Aorta (tissue), 5 donors: ENCODE data around the gene VPS13C. TPM values are rescaled to one million over a fixed set of nuclear protein-coding genes. Genes with fewer than 3 reads are reported as not detected.
A peak's percentile ranks its signal among the peaks of the same experiment; 100 is the strongest.

Experiments used
- ATAC-seq: fragments of 200-7000 bp; cut with Tn5 transposase; one replicate; pipeline ENCODE4 v1.9.1; 2022; ENCODE audit warnings: moderate library complexity; ENCODE audit not compliant: low FRiP score
- DNase-seq, 2 donors: peaks; one replicate each; pipeline ENCODE4 v3.0.0-alpha.2; 2020
- H3K27ac ChIP-seq, 2 donors: one replicate each; pipeline ENCODE4 v1.5.1; 2013; ENCODE audit warnings: low read length in 2 of 2, mild to moderate bottlenecking in 2 of 2, moderate library complexity in 2 of 2, control low read depth in 1 of 2, inconsistent platforms in 1 of 2, low read depth in 1 of 2
- H3K27me3 ChIP-seq, 2 donors: one replicate each; pipeline ENCODE4 v1.6.1; 2013; ENCODE audit warnings: control low read depth in 1 of 2, low read length in 1 of 2, mild to moderate bottlenecking in 1 of 2, moderate library complexity in 1 of 2; ENCODE audit not compliant: insufficient read depth in 2 of 2, control insufficient read depth in 1 of 2
- H3K36me3 ChIP-seq, 2 donors: one replicate each; pipeline ENCODE4 v1.6.1; 2013; ENCODE audit warnings: control low read depth in 1 of 2, low read length in 1 of 2, mild to moderate bottlenecking in 1 of 2; ENCODE audit not compliant: insufficient read depth in 2 of 2, control insufficient read depth in 1 of 2
- H3K4me1 ChIP-seq, 2 donors: one replicate each; pipeline ENCODE4 v1.6.1; 2013; ENCODE audit warnings: low read length in 2 of 2, control low read depth in 1 of 2, mild to moderate bottlenecking in 1 of 2, moderate library complexity in 1 of 2; ENCODE audit not compliant: insufficient read depth in 2 of 2, control insufficient read depth in 1 of 2
- H3K4me3 ChIP-seq, 2 donors: one replicate each; pipeline ENCODE4 v1.5.1; 2013; ENCODE audit warnings: low read length in 2 of 2, control low read depth in 1 of 2, mild to moderate bottlenecking in 1 of 2
- H3K9me3 ChIP-seq: one replicate; pipeline ENCODE4 v1.6.1; 2013; ENCODE audit warnings: mild to moderate bottlenecking, low read length; ENCODE audit not compliant: control insufficient read depth
- WGBS, 2 donors: extraction: QIAGEN DNeasy Blood & Tissue Kit; methylation state at CpG; one replicate each; pipeline ENCODE4 v1.1.7; 2013; 5-methylcytosine and 5-hydroxymethylcytosine counted together
- intact Hi-C, 2 donors: fragments of 100-400 bp; cut with DNase I; formaldehyde crosslinking; loops; one replicate each; pipeline versions ENCODE4 v1.14.2 to v1.15.0; 2022
- polyA plus RNA-seq, 2 donors: library from polyadenylated mRNA; stranded (reverse); fragments of 200-250 nt; gene quantifications; one replicate each; pipeline ENCODE4 v1.2.3, GENCODE V29; 2013
- total RNA-seq, 2 donors: library from RNA; stranded (reverse); fragmentation: NEBNext Ultra II Directional; extraction: Animal tissue kit (Norgen Biotek cat#: 25700); gene quantifications; one replicate each; pipeline ENCODE4 v1.2.1, GENCODE V29; 2021
- donor health status: healthy with polysubstance abuse.
- donor health status: Bipolar disorder and iron deficiency.
- donor health status: DM: no; HTN: no; CAD: no.
- donor health status: DM: no; HTN: no; CAD: no.
- donor health status: DM: yes; HTN: yes; CAD: no.

VPS13C gene
- total and polyA plus RNA-seq, 4 donors: 3.1 to 123 (median 60.6) TPM

DNA sequence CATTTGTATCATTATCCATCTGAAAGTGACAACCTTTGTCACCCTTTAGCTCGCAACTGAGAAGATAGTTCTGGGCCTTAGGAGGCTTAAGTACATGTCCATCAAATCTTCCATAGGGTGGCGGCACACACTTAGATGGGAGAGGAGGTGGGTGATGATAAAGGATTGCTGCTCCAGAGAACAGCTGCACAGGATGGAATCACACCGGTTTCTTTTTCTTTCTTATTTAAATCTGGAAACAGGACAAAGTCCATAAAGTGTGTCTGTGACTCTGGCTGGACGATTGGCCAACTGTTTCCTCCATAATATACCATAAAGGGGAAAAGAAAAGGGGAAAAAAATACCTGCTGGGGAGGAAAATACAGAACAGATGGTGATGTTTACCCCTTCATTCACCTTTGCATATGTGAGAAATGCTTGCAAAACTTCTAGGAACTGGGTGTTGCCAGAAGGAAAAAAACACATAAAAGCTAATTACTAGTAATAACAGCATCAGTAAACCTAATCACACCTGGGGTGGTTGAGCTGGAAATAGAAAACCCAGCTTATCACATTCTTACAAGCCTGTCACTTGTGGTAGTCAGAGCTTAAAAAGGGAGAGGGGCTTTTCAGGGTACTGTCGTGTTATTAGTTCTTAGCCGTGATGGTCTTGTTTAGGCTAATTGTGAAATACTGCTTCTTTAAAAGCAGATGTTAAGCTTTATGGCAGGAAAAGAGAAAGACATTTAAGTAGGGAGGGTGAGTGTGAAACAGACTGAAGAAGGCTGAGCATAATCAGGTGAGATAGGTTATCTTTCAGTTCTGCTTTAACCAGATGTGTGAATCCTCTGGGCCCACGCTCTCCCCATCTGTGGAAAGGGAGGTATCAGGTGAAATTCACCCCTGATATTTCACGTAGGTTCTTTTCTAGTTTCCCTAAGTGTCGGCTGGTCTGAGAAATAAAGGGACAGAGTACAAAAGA is 23.2 kb upstream of the VPS13C start:
- Histone ChIP-seq H3K9me3 (no peaks in the 10 kb centered on the region), H3K27ac (no peak overlapping the region), H3K4me3 (no peak overlapping the region), H3K36me3 (no peaks in the 10 kb centered on the region), H3K27me3 (no peaks in the 10 kb centered on the region), H3K4me1 (no peaks in the 10 kb centered on the region)
- DNase-seq (no peak), ATAC-seq (no peak)
- whole genome bisulfite sequencing, 2 donors: 78 to 81% methylated on average over 9 of the region's 9 CpGs
- intact Hi-C loops: no loop called here

DNA sequence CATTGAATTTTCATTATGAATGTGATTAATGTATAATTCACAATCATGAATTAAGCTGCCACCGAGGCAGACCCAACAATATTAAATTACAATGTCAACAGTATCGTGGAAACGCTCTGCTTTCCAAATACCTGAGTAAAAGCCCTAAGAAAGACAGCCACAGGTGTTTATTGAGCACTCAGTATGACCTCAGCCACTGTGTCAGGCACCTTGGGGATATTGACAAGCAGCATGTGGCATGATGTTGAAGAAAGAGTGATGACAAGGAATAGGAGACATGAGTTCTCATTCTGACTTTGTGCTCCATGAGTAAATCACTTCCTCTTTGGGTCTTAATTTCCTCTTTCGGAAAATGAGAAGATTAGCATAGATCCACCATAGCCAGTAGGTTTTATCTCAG is 19.3 kb upstream of the VPS13C start:
- no peak overlapping the region for H3K27ac ChIP-seq
- H3K36me3 ChIP-seq: no peaks in the 10 kb centered on the region
- DNase-seq (no peak), ATAC-seq (no peak)
- WGBS, 2 donors: 72 to 77% methylated on average over 4 of the region's 4 CpGs
- no peak overlapping the region for H3K4me3 ChIP-seq
- no peaks in the 10 kb centered on the region for H3K9me3 ChIP-seq
- no peaks in the 10 kb centered on the region for H3K27me3 ChIP-seq
- H3K4me1 ChIP-seq: no peaks in the 10 kb centered on the region
- intact Hi-C loops: loop anchor here (10.0 kb wide), 2 partner anchors 175 to 225 kb away; no protein-coding TSS in a partner anchor

DNA sequence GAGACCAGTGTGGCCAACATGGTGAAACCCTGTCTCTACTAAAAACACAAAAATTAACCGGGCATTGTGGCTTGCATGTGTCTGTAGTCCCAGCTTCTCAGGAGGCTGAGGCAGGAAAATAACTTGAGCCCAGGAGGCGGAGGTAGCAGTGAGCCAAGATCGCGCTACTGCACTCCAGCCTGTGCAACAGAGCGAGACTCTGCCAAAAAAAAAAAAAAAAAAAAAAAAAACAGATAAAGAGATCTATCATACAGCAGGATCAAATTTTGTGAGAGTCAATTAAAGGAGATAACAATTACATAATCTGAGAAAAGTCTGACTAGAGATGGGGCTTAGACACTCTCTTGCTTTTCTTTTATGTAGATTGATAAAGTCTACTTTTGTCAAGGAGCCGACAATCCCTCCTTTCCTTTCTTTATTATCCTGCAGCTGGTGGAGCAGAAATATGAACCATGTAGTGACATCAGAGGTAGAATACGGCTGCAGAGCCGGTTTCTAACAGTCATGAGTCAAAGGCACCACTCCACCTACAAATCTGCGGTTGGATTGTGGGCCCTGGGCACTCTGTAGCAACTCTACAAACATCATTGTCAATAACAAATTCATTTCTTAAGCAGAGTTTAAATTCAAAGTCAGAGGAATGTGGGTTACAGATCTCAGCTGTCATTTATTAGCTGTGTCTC is 15.5 kb upstream of the VPS13C start:
- no peaks in the 10 kb centered on the region for H3K4me1 ChIP-seq
- no peaks in the 10 kb centered on the region for H3K27me3 ChIP-seq
- no peaks in the 10 kb centered on the region for H3K36me3 ChIP-seq
- DNase-seq (no peak), ATAC-seq (no peak)
- no peak overlapping the region for H3K27ac ChIP-seq
- WGBS, 2 donors: 82 to 84% methylated on average over 9 of the region's 9 CpGs
- no peaks in the 10 kb centered on the region for H3K9me3 ChIP-seq
- H3K4me3 ChIP-seq: no peak overlapping the region
- intact Hi-C loops: loop anchor here (10.0 kb wide), 2 partner anchors 179 to 229 kb away; no protein-coding TSS in a partner anchor

DNA sequence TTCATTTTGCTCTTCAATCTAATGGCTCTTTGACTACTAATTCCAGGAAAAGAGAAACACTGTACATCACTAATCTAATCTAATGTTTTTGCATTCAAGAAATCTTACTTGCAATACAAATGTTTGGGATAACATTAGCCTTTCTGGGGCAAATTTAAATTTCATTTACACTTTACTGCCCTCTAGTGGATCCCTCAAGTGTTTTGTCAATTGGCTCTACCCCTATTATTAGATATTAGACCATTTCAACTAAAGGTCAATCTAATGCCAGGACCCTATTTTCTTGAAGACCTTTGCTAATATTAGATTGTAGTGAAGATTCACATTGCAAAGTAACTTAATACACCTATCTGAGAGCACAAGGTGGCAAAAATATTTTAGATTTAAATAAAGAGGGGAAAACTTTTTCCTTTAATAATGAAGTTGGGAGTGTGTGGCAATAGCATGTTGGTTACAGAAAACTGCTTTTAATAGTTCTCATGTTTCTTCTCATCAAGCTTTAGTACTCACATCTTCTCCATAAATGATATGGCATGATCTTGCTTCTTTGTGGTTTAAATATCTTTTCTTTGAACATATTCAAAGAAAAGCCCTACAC is 11.6 kb upstream of the VPS13C start:
- no peak for DNase-seq
- no peaks in the 10 kb centered on the region for H3K36me3 ChIP-seq
- no peaks in the 10 kb centered on the region for H3K27me3 ChIP-seq
- intact Hi-C loops: loop anchor here (10.0 kb wide), 2 partner anchors 183 to 233 kb away; no protein-coding TSS in a partner anchor
- no peak overlapping the region for H3K27ac ChIP-seq
- no peaks in the 10 kb centered on the region for H3K4me1 ChIP-seq
- peak; percentile 53 for ATAC-seq
- H3K4me3 ChIP-seq: no peak overlapping the region
- no peaks in the 10 kb centered on the region for H3K9me3 ChIP-seq

DNA sequence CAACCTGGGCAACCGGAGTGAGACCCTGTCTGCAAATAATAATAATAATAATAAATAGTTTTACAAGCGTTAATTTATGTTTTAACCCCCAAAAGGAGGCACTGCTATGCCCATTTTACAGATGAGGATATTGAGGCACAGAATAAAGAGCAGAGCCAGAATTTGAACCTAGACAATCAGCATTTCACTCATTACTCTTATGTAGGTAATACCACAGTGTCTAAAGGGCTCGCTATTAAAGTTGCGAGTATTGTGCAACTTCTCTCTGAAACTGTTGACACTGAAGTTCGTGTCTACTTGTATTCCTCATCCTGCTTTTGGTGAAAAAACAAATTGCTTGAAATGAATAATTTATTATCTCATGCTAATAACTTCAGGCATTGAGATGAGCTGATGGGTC is 9.3 kb upstream of the VPS13C start:
- no peak overlapping the region for H3K4me3 ChIP-seq
- H3K27ac ChIP-seq: no peak overlapping the region
- H3K4me1 ChIP-seq: no peaks in the 10 kb centered on the region
- ATAC-seq (no peak), DNase-seq (no peak)
- no peaks in the 10 kb centered on the region for H3K9me3 ChIP-seq
- no peaks in the 10 kb centered on the region for H3K27me3 ChIP-seq
- intact Hi-C loops: no loop called here
- 89 to 90% methylated on average over 5 of the region's 5 CpGs for WGBS, 2 donors
- H3K36me3 ChIP-seq: no peaks in the 10 kb centered on the region

DNA sequence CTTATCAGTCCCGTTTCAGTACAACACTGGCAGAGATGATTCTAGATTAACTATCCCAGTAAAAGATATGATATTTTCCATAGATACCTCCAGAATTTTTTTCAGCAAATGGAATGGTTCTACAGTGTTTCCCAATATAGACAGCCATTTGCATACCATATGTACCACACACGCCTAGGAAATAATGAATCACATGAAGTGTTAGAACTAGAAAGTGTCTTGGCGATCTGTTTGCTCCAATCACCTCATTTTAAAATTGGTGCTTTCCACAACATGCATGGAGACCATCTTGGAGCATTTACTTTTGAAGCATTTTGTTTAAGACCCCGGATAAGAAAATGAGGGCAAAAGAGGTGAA is 8.5 kb upstream of the VPS13C start:
- Histone ChIP-seq H3K27me3 (no peaks in the 10 kb centered on the region), H3K9me3 (no peaks in the 10 kb centered on the region), H3K27ac (no peak overlapping the region), H3K36me3 (no peaks in the 10 kb centered on the region), H3K4me1 (no peaks in the 10 kb centered on the region), H3K4me3 (peak overlapping the region in 1 of 2 donors; percentile 48)
- WGBS, 2 donors: 49 to 53% methylated on average over 4 of the region's 4 CpGs
- ATAC-seq (no peak), DNase-seq (no peak)
- intact Hi-C loops: no loop called here

DNA sequence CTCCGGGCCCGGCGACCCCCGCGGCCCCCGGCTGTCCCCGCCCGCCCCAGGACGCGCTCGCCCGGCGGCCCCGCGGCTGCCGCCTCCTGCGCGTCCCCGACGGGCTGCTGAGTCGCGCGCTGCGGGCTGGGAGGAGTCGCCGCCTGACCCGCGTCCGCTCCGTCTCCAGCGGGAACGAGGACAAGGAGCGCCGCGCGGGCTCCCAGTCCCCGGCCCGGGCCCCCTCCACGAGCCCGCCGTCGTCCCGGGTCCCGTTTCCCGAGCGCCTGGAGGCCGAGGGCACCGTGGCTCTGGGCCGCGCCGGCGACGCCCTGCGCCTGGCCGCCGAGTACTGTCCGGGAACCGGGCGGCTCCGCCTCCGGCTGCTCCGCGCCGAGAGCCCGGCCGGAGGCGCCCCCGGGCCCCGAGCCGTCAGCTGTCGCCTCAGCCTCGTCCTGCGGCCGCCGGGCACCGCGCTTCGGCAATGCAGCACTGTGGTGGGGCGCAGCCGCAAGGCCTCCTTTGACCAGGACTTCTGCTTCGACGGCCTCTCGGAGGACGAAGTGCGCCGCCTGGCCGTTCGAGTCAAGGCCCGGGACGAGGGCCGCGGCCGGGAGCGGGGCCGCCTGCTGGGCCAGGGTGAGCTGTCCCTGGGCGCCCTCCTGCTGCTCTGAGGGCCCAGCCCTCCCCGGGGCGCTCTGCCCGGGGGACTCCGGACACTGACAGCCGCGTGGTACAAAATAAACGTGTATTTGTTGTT is 8.0 kb upstream of the VPS13C start:
- Histone ChIP-seq H3K27me3 (no peaks in the 10 kb centered on the region), H3K27ac (no peak overlapping the region), H3K4me1 (no peaks in the 10 kb centered on the region), H3K4me3 (peak overlapping the region; percentile 48 to 70), H3K36me3 (no peaks in the 10 kb centered on the region), H3K9me3 (no peaks in the 10 kb centered on the region)
- intact Hi-C loops: no loop called here
- DNase-seq (peak; percentile 75 to 86), ATAC-seq (peak; percentile 66)
- 1 to 2% methylated on average over 66 to 103 of the region's 103 CpGs for WGBS, 2 donors

DNA sequence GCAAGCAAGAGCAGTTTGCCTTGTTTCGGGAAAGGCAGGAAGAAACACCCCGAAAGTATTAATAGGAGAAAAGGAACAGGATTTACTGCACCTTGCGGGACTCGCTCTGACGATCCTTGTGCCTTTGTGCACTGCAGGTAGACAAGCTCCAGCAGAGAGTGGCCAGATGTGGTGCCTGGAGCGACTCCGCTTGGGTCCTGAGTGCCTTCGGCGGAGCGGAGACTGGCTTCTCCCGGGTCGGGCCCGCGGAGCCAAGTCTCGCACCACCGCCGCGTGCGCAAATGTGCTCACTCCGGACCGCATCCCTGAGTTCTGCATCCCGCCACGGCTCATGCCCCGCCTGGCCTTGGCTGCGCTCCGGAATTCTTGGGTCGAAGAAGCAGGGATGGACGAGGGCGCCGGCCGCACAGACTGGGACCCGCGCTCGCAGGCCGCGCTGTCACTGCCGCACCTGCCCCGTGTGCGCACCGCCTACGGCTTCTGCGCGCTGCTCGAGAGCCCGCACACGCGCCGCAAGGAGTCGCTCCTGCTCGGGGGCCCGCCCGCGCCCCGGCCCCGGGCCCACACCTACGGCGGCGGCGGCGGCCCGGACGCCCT is 7.3 kb upstream of the VPS13C start:
- WGBS, 2 donors: 1 to 2% methylated on average over 41 to 62 of the region's 62 CpGs
- Histone ChIP-seq H3K9me3 (no peaks in the 10 kb centered on the region), H3K27ac (no peak overlapping the region), H3K4me3 (peak overlapping the region; percentile 48 to 70), H3K27me3 (no peaks in the 10 kb centered on the region), H3K4me1 (no peaks in the 10 kb centered on the region), H3K36me3 (no peaks in the 10 kb centered on the region)
- intact Hi-C loops: no loop called here
- DNase-seq: peak; percentile 56 to 84
- peak; percentile 63 for ATAC-seq
